SU-DHL-6 (cell line): ENCODE results near the gene H19.

Experiments
- H2AFZ ChIP-seq: fragments of 200-600 bp; sonication (generic); 2 replicates; pipeline ENCODE4 v1.6.1; 2014; ENCODE audit warnings: low read depth, mild to moderate bottlenecking, moderate library complexity, mixed read lengths, antibody characterized with exemption, low read length; ENCODE audit not compliant: severe bottlenecking
- H3F3A ChIP-seq: fragments of 200-600 bp; shearing (Covaris generic); 2 replicates; pipeline ENCODE4 v1.6.0; 2016; ENCODE audit warnings: antibody characterized with exemption, mild to moderate bottlenecking; ENCODE audit not compliant: insufficient read depth
- H3K27ac ChIP-seq: fragments of 200-600 bp; sonication (generic); 2 replicates; pipeline ENCODE4 v1.5.1; 2016; ENCODE audit warnings: low read depth, mild to moderate bottlenecking, low read length, moderate library complexity, mixed read lengths
- H3K27me3 ChIP-seq: fragments of 200-600 bp; sonication (generic), shearing (Covaris generic); 2 replicates; pipeline ENCODE4 v1.6.0; 2014; ENCODE audit warnings: mild to moderate bottlenecking, low read length
- H3K36me3 ChIP-seq: fragments of 200-600 bp; sonication (generic); 2 replicates; pipeline ENCODE4 v1.6.1; 2014; ENCODE audit warnings: mild to moderate bottlenecking, low read length, mixed read lengths
- H3K4me2 ChIP-seq: fragments of 300-600, 200-600 bp; shearing (Covaris generic), sonication (generic); 2 replicates; pipeline ENCODE4 v1.6.0; 2014; ENCODE audit warnings: low read length, low read depth, mild to moderate bottlenecking; ENCODE audit not compliant: poor library complexity, severe bottlenecking
- H3K4me3 ChIP-seq: fragments of 200-600 bp; sonication (generic); 2 replicates; pipeline ENCODE4 v1.5.1; 2014; ENCODE audit warnings: antibody characterized with exemption, low read length, mild to moderate bottlenecking, mixed read lengths; ENCODE audit not compliant: insufficient read depth, poor library complexity, severe bottlenecking
- H3K79me2 ChIP-seq: fragments of 200-600 bp; sonication (generic); 2 replicates; pipeline ENCODE4 v1.6.1; 2014; ENCODE audit warnings: mild to moderate bottlenecking, low read length, moderate library complexity; ENCODE audit not compliant: insufficient read depth
- H3K9ac ChIP-seq: fragments of 200-600 bp; sonication (generic); 2 replicates; pipeline ENCODE4 v1.7.0; 2014; ENCODE audit warnings: mild to moderate bottlenecking, low read length
- H3K9me2 ChIP-seq: fragments of 200-600 bp; sonication (generic); replicated peaks from 2 replicates; pipeline ENCODE4 v1.6.1; 2014; ENCODE audit warnings: low read length; ENCODE audit not compliant: insufficient read depth
- H3K9me3 ChIP-seq: fragments of 200-600 bp; sonication (generic); 2 replicates; pipeline ENCODE4 v1.6.1; 2014; ENCODE audit warnings: low read length, mixed read lengths; ENCODE audit not compliant: insufficient read depth
- H4K20me1 ChIP-seq: fragments of 200-600 bp; sonication (generic); 2 replicates; pipeline ENCODE4 v1.6.1; 2014; ENCODE audit warnings: low read depth, mild to moderate bottlenecking, antibody characterized with exemption, low read length, moderate library complexity, mixed read lengths
- EZH2phosphoT487 ChIP-seq: fragments of 200-600 bp; sonication (generic), shearing (Covaris generic); conservative IDR thresholded peaks from 2 replicates; pipeline ENCODE4 v1.6.1; 2018; ENCODE audit warnings: mild to moderate bottlenecking, antibody characterized with exemption, low read length, moderate library complexity, mixed read lengths
- TF ChIP-seq, protein P1 (sequence below): fragments of 200-600 bp; sonication (generic); IDR thresholded peaks from one replicate; pipeline ENCODE4 v1.5.1; 2017; ENCODE audit warnings: antibody characterized with exemption, mild to moderate bottlenecking, low read length, moderate library complexity; ENCODE audit not compliant: insufficient read depth, poor library complexity, severe bottlenecking

Gene H19

DNA sequence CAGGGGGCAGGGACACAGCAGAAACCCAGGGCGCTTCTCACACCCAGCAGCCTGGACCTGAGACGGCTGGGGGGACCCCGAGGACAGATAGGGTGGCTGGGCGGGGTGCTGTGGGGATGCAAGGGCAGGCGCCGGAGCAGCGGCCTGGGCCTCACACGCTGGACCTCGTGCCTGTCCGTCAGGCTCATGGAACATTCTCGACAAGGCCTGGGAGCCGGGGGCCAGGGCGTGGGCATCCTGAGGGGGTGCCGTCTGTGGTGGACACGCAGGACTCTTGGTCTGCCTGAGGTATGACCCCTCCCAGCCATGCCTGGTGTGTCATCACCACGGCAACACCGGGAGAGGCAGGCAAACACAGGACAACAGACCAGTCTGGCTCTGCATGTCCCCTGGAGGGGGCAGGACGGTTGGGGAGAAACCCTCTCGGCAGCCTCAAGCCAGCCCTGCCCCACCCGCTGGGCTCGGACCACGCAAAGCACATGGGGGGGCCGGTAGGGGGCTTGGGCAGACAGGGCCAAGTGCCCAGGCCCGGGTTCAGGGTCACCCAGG, 29.1 kb downstream of the H19 start:
- no peaks in the 10 kb centered on the region for H3K79me2 ChIP-seq
- no peak overlapping the region for H3K4me3 ChIP-seq
- H2AFZ ChIP-seq = no peak overlapping the region
- H3K9me3 ChIP-seq = no peaks in the 10 kb centered on the region
- H3K4me2 ChIP-seq = no peak overlapping the region
- H4K20me1 ChIP-seq = no peaks in the 10 kb centered on the region
- no peak for TF ChIP-seq EZH2phosphoT487
- TF ChIP-seq, protein P1, sequence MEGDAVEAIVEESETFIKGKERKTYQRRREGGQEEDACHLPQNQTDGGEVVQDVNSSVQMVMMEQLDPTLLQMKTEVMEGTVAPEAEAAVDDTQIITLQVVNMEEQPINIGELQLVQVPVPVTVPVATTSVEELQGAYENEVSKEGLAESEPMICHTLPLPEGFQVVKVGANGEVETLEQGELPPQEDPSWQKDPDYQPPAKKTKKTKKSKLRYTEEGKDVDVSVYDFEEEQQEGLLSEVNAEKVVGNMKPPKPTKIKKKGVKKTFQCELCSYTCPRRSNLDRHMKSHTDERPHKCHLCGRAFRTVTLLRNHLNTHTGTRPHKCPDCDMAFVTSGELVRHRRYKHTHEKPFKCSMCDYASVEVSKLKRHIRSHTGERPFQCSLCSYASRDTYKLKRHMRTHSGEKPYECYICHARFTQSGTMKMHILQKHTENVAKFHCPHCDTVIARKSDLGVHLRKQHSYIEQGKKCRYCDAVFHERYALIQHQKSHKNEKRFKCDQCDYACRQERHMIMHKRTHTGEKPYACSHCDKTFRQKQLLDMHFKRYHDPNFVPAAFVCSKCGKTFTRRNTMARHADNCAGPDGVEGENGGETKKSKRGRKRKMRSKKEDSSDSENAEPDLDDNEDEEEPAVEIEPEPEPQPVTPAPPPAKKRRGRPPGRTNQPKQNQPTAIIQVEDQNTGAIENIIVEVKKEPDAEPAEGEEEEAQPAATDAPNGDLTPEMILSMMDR = no peak
- H3K9me2 ChIP-seq = no peaks in the 10 kb centered on the region
- H3F3A ChIP-seq = no peaks in the 10 kb centered on the region
- H3K27ac ChIP-seq = no peak overlapping the region
- H3K9ac ChIP-seq = no peak overlapping the region
- H3K27me3 ChIP-seq = no peaks in the 10 kb centered on the region
- H3K36me3 ChIP-seq = no peaks in the 10 kb centered on the region

DNA sequence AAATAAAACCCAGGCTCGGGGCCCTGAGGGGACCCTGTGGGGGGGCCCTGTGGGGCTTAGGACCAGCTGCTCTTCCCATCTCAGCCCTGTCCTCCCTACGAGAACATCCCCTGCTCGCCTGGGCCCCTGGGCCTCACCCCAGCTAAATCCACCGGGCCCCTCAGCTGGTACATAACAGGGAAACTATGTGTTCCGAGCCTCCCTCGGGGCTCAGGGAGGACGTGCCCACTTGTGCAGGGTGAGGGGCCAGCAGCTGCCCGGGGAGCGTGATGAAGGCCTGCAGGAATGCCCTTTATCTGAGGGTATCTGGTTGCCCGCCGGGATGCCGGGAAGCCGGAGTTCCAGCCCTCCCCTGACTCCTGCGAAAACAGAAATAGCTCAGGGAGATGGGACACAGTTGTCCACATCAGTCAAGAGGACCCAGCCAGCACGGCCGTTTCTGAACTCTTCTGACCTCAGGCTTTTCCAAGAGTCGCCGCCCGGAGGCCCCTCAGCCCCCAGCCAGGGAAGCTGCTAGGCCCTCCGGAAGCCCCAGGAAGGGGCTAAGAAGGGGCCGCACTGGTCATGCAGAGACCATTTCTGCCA, 29.9 kb downstream of the H19 start:
- Histone ChIP-seq H3K9ac (no peak overlapping the region), H3K4me3 (no peak overlapping the region), H3K27ac (no peak overlapping the region), H3K4me2 (no peak overlapping the region), H3K36me3 (no peaks in the 10 kb centered on the region), H3K27me3 (no peaks in the 10 kb centered on the region), H4K20me1 (no peaks in the 10 kb centered on the region), H3F3A (no peaks in the 10 kb centered on the region), H3K9me2 (no peaks in the 10 kb centered on the region), H3K79me2 (no peaks in the 10 kb centered on the region), H2AFZ (no peak overlapping the region), H3K9me3 (no peaks in the 10 kb centered on the region)
- no peak for TF ChIP-seq EZH2phosphoT487
- TF ChIP-seq, protein P1 = no peak

DNA sequence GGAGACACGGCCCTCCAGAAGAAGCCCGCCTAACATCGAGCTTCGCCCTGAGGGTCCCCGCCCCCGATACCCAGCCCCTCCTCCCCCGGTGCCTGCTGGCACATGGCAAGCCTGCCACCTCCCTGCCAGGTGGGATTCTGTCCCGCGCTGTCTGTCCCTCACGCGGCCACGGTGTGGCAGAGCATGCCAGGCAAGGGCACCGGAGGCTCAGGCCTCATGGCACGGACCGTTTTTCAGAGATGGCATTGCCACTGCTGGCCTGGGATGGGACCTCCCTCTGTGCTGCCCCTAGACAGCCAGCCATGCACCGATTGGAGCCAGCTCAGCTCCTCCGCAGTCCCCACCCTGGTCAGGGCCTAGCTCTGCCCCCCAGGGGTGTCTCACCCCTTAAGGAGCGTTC, 31.1 kb downstream of the H19 start:
- H3K27ac ChIP-seq = no peak overlapping the region
- H3K9ac ChIP-seq = no peak overlapping the region
- no peaks in the 10 kb centered on the region for H3K9me2 ChIP-seq
- no peaks in the 10 kb centered on the region for H3K79me2 ChIP-seq
- H3F3A ChIP-seq = no peaks in the 10 kb centered on the region
- no peaks in the 10 kb centered on the region for H3K9me3 ChIP-seq
- H3K27me3 ChIP-seq = no peaks in the 10 kb centered on the region
- H4K20me1 ChIP-seq = no peaks in the 10 kb centered on the region
- no peaks in the 10 kb centered on the region for H3K36me3 ChIP-seq
- no peak overlapping the region for H3K4me2 ChIP-seq
- no peak overlapping the region for H3K4me3 ChIP-seq
- no peak for TF ChIP-seq EZH2phosphoT487
- TF ChIP-seq, protein P1 = no peak
- H2AFZ ChIP-seq = no peak overlapping the region
